Hepatocyte (in vitro differentiated cells): Measurements from ENCODE around the gene SNX19. TPM values are rescaled to one million over a fixed set of nuclear protein-coding genes. Genes with fewer than 3 reads are reported as not detected.

ENCODE experiments used
- DNase-seq: peaks from one replicate; pipeline ENCODE4 v3.0.0-alpha.2; 2016; ENCODE audit warnings: low spot score
- H2AFZ ChIP-seq: fragments of 200-600 bp; sonication (generic); 2 replicates; pipeline ENCODE4 v1.6.0; 2016; ENCODE audit warnings: antibody characterized with exemption, mild to moderate bottlenecking
- H3K27ac ChIP-seq: fragments of 200-600 bp; sonication (generic); 2 replicates; pipeline ENCODE4 v1.5.1; 2016; ENCODE audit warnings: mild to moderate bottlenecking
- H3K27me3 ChIP-seq: fragments of 200-600 bp; sonication (generic); 2 replicates; pipeline ENCODE4 v1.6.1; 2016
- H3K36me3 ChIP-seq: fragments of 200-600 bp; sonication (generic); replicated peaks from 2 replicates; pipeline ENCODE4 v1.5.1; 2016; ENCODE audit warnings: low read depth; ENCODE audit not compliant: insufficient read depth
- H3K4me1 ChIP-seq: fragments of 200-600 bp; sonication (generic); 2 replicates; pipeline ENCODE4 v1.5.1; 2016; ENCODE audit warnings: mild to moderate bottlenecking, moderate library complexity; ENCODE audit not compliant: insufficient read depth
- H3K4me2 ChIP-seq: fragments of 200-600 bp; sonication (generic); 2 replicates; pipeline ENCODE4 v1.6.0; 2016
- H3K4me3 ChIP-seq: fragments of 200-600 bp; sonication (generic); 2 replicates; pipeline ENCODE4 v1.5.1; 2016; ENCODE audit warnings: mild to moderate bottlenecking
- H3K79me2 ChIP-seq: fragments of 200-600 bp; sonication (generic); 2 replicates; pipeline ENCODE4 v1.6.0; 2017; ENCODE audit warnings: mild to moderate bottlenecking
- H3K9me2 ChIP-seq: fragments of 200-600 bp; sonication (generic); replicated peaks from 2 replicates; pipeline ENCODE4 v1.6.0; 2017; ENCODE audit warnings: mild to moderate bottlenecking; ENCODE audit not compliant: insufficient read depth
- H3K9me3 ChIP-seq: fragments of 200-600 bp; sonication (generic); 2 replicates; pipeline ENCODE4 v1.5.1; 2016; ENCODE audit warnings: low read depth, mild to moderate bottlenecking
- H4K20me1 ChIP-seq: fragments of 200-600 bp; sonication (generic); 2 replicates; pipeline ENCODE4 v1.6.0; 2016; ENCODE audit warnings: mild to moderate bottlenecking; ENCODE audit not compliant: insufficient read depth, poor library complexity, severe bottlenecking
- CTCF ChIP-seq: fragments of 200-600 bp; sonication (generic); IDR thresholded peaks from 2 replicates; pipeline ENCODE4 v1.5.1; 2016; ENCODE audit warnings: antibody characterized with exemption, mild to moderate bottlenecking; ENCODE audit not compliant: poor library complexity
- EZH2 ChIP-seq: fragments of 200-600 bp; sonication (generic); IDR thresholded peaks from 2 replicates; pipeline ENCODE4 v1.6.1; 2016; ENCODE audit warnings: antibody characterized with exemption, mild to moderate bottlenecking, borderline replicate concordance
- EZH2phosphoT487 ChIP-seq: fragments of 200-600 bp; sonication (generic); IDR thresholded peaks from one replicate; pipeline ENCODE4 v1.6.1; 2018; ENCODE audit warnings: antibody characterized with exemption, mild to moderate bottlenecking, low read depth, moderate library complexity; ENCODE audit not compliant: unreplicated experiment, severe bottlenecking
- WGBS: methylation state at CpG from one replicate; pipeline ENCODE4 v1.1.6; 2016; ENCODE audit warnings: low lambda C conversion rate; ENCODE audit errors: missing lambda C conversion rate; 5-methylcytosine and 5-hydroxymethylcytosine counted together
- polyA plus RNA-seq: library from polyadenylated mRNA; unstranded; fragments of >200 nt; fragmentation: Nextera tagmentation; extraction: Ambion mirVana; gene quantifications from 2 replicates; pipeline ENCODE4 v1.2.1, GENCODE V29; 2016
- total RNA-seq: library from RNA; depleted of rRNA; stranded (reverse); fragments of >200 nt; gene quantifications from 2 replicates; pipeline ENCODE4 v1.2.3, GENCODE V29; 2014

Gene SNX19
- total and polyA plus RNA-seq, 2 experiments from 2014 or later: 40.6 to 64.3 TPM

GRCh38 chr11:130916910-130917309 is 631 bp upstream of the SNX19 start:
- H3K4me2 ChIP-seq: peak overlapping the region; percentile 99
- H3K36me3 ChIP-seq: no peaks in the 10 kb centered on the region
- peak overlapping the region; percentile 91 for H2AFZ ChIP-seq
- H3K4me3 ChIP-seq: peak overlapping the region; percentile 43
- peaks cover 8% of the 10 kb centered on the region for H3K27me3 ChIP-seq
- no peaks in the 10 kb centered on the region for H4K20me1 ChIP-seq
- H3K27ac ChIP-seq: peak overlapping the region; percentile 4
- H3K9me3 ChIP-seq: no peaks in the 10 kb centered on the region
- no peak for DNase-seq
- no peaks in the 10 kb centered on the region for H3K9me2 ChIP-seq
- peaks cover 8% of the 10 kb centered on the region for H3K4me1 ChIP-seq
- TF ChIP-seq EZH2phosphoT487 (no peak), EZH2 (no peak), CTCF (no peak)
- peaks cover 32% of the 10 kb centered on the region for H3K79me2 ChIP-seq
- 78% methylated on average over 8 of the region's 8 CpGs for WGBS

- Histone ChIP-seq H3K79me2 (peaks cover 37% of the 10 kb centered on the region), H3K36me3 (no peaks in the 10 kb centered on the region), H4K20me1 (peaks cover 3% of the 10 kb centered on the region), H3K4me2 (peak overlapping the region; percentile 99), H3K4me1 (peaks cover 8% of the 10 kb centered on the region), H3K9me3 (no peaks in the 10 kb centered on the region), H3K27ac (peak overlapping the region; percentile 88), H2AFZ (peak overlapping the region; percentile 84), H3K4me3 (peak overlapping the region; percentile 97), H3K27me3 (no peaks in the 10 kb centered on the region), H3K9me2 (no peaks in the 10 kb centered on the region)
- DNase-seq: no peak
- no peak for TF ChIP-seq EZH2phosphoT487
- no peak for TF ChIP-seq CTCF
- TF ChIP-seq EZH2: no peak
- WGBS: 47% methylated on average over 21 of the region's 21 CpGs
These were observed 559 bp downstream of the SNX19 start for GRCh38 chr11:130915603-130916237.

- no peak overlapping the region for H3K4me2 ChIP-seq
- H4K20me1 ChIP-seq: peaks cover 3% of the 10 kb centered on the region
- TF ChIP-seq EZH2 (no peak), EZH2phosphoT487 (no peak), CTCF (no peak)
- peaks cover 37% of the 10 kb centered on the region for H3K79me2 ChIP-seq
- no peaks in the 10 kb centered on the region for H3K9me3 ChIP-seq
- peaks cover 8% of the 10 kb centered on the region for H3K4me1 ChIP-seq
- WGBS: 95% methylated on average over 2 of the region's 2 CpGs
- no peaks in the 10 kb centered on the region for H3K36me3 ChIP-seq
- H3K27me3 ChIP-seq: no peaks in the 10 kb centered on the region
- H3K27ac ChIP-seq: no peak overlapping the region
- no peak for DNase-seq
- H3K9me2 ChIP-seq: no peaks in the 10 kb centered on the region
- no peak overlapping the region for H3K4me3 ChIP-seq
- no peak overlapping the region for H2AFZ ChIP-seq
These were observed 3.0 kb downstream of the SNX19 start for GRCh38 chr11:130913268-130913667.

GRCh38 chr11:130912552-130912951 is 3.7 kb downstream of the SNX19 start:
- Histone ChIP-seq H3K4me1 (peaks cover 8% of the 10 kb centered on the region), H3K79me2 (peaks cover 37% of the 10 kb centered on the region), H3K9me3 (no peaks in the 10 kb centered on the region), H3K36me3 (no peaks in the 10 kb centered on the region), H3K27ac (no peak overlapping the region), H3K27me3 (no peaks in the 10 kb centered on the region), H3K4me3 (no peak overlapping the region), H3K4me2 (no peak overlapping the region), H2AFZ (no peak overlapping the region), H4K20me1 (peaks cover 3% of the 10 kb centered on the region), H3K9me2 (no peaks in the 10 kb centered on the region)
- no peak for DNase-seq
- WGBS: 96% methylated on average over 6 of the region's 6 CpGs
- TF ChIP-seq CTCF (no peak), EZH2 (no peak), EZH2phosphoT487 (no peak)
